HG03354 (cell line): ENCODE data around the gene KLHL25.
A peak's percentile ranks its signal among the peaks of the same experiment; 100 is the strongest.

Experiments used
- ATAC-seq: cut with Tn5 transposase; IDR thresholded peaks from one replicate; pipeline ENCODE4 v1.9.1; 2021; ENCODE audit warnings: mild to moderate bottlenecking; ENCODE audit not compliant: unreplicated experiment, poor library complexity, severe bottlenecking

The KLHL25 gene

GRCh38 chr15:85725019-85725418 is 69.7 kb downstream of the KLHL25 start:
- no peak for ATAC-seq

DNA sequence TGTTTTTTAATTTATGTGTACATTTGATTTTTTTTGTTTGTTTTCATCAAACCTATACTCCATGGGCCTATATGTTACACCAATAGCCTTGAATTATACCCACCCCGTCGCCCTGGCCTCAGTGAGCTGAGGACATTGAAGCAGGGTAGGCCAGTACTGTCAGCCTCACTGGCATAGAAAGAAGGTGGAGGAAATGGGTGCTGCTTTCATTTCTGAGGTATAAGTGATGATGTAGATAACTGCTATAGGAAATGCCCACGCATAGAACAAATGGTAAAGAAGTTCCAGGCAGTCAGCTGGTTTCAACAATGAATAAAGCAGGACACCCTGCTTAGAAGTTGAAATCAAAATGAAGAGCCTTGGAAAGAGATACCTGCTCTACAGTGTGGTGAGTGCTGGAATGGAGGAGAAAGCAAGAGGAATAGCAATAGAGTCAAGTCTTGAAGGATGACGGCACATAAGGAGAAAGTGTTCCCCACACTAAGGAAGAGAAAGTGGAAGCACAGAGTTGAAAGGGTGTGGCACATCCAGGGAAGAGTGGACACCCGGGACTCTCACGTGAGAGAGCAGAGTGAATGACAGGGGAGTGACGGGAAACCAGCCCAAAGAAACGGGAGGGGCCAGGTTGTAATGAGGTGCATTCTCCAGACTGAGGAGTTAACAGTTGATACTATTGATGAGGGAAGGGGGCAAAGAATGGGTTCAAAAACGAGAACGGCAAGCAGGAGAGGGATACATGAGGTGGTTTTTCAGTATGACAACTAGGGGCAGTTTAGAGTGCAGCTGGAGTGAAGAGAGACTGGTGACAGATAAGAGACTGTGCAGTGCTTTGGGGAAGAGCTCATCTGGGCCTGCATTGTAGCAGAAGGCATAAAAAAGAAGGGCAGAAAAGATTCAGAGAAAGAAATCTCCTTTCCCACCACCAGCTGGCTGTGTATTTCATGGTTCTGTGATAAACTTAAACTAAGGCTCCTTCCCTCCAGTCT is 70.5 kb downstream of the KLHL25 start:
- no peak for ATAC-seq

DNA sequence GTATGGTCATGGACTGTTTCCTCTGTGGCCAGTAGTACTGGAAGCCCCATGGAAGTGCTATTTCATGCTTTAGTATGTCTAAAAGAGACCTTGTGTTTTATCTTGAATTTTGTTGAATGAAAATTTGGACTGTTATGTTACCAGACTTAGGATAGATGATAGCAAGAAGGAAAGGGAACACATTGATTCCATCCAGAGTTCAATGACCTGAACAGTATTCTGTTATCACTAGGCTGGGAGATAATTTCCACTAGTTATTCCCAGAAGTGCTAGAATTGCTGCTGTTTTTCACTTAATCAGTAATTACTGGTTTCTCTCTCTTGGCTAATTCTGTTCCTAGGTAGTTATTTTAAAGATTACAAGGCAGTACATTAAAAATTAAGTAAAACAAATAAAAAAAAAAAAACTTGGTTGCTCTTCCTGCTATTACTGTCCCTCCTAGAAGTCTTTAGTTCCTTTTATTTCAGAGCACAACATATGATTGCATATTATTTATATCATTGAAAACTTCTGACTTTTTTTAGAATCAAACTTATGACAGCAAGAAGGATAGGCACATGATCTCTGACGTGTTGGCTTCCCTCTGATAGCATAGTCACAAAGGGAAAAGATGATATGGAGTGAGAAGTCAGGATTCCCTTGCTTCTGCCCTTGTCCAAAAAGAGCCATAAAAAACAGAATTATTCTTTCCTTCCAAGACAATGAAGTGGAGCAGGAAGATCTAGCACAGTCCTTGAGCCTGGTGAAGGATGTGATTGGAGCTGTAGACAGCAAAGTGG is 72.2 kb downstream of the KLHL25 start:
- ATAC-seq, result no peak

DNA sequence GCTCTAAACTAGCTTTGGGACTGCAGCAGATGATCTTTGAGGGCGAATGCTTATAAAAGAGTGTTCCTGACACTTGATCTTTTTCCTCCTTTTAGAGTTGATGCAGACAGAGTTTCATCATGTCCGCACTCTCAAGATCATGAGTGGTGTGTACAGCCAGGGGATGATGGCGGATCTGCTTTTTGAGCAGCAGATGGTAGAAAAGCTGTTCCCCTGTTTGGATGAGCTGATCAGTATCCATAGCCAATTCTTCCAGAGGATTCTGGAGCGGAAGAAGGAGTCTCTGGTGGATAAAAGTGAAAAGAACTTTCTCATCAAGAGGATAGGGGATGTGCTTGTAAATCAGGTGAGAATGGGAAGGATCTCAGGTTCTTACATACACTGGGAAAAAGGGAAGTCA is 75.7 kb downstream of the KLHL25 start:
- no peak for ATAC-seq

DNA sequence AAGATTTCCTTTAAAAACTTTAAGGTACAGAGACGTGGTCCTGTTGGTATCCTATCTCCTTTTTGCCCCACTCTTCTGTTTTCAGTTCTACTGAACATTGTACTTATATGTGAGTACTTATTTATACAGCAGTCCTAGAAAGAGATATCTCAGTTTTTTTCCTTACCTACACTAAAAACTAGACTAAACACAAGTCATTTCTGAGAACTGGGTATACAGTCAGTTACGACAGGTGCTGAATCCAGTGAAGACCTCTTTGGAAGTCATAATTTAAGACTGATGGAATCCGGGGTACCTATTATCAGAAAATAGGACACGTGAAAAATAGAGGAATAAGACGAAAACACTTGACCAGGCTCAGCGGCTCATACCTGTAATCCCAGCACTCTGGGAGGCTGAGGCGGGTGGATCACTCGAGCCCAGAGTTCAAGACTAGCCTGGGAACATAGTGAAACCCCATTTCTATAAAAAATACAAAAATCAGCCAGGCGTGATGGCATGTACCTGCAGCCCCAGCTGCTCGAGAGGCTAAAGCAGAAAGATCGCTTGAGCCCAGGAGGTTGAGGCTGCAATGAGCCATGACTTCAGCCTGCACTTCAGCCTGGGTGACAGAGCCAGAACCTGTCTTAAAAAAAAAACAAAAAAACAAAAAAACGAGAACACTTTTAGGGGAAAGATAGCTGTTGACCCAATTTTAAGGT is 76.3 kb downstream of the KLHL25 start:
- ATAC-seq, result peak; percentile 76

DNA sequence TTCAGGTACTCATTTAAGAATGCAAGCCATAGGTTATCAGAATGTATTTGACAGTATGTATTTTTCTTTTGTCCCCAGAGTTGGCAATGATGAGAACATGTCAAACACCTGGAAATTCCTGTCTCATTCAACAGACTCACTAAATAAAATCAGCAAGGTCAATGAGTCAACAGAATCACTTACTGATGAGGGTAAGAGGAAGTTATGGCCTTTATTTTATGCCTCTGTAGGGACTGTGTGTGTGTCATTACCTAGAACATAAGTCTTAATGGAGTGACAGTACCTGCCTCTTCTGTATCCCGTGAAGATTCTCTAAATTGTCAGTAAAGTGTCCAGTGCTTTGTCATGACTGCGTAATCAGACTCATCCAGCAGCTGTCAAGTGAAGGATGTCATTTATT is 77.5 kb downstream of the KLHL25 start:
- no peak for ATAC-seq

- no peak for ATAC-seq
Measured at GRCh38 chr15:85716261-85716660, 78.5 kb downstream of the KLHL25 start.

- ATAC-seq, result no peak
Measured at GRCh38 chr15:85711580-85712192, 83.0 kb downstream of the KLHL25 start.

- ATAC-seq, result peak; percentile 65
Measured at GRCh38 chr15:85710340-85710842, 84.3 kb downstream of the KLHL25 start.
